ENCODE data around the gene ASB10.

Gene ASB10

GRCh38 chr7:151129117-151129959 is 57.7 kb downstream of the ASB10 start:
- DNase-seq: no peak
- no peak for TF ChIP-seq POLR2A (IDR thresholded peaks at IDR 0.05; ENCODE audit: low read length)
- no peak for TF ChIP-seq GATA1 (IDR thresholded peaks at IDR 0.05; ENCODE audit: low read depth, low read length)

GRCh38 chr7:151128716-151129115 is 58.3 kb downstream of the ASB10 start:
- no peak for TF ChIP-seq GATA1 (IDR thresholded peaks at IDR 0.05; ENCODE audit: low read depth, low read length)
- TF ChIP-seq POLR2A (IDR thresholded peaks at IDR 0.05; ENCODE audit: low read length): no peak
- no peak for DNase-seq

- no peak for TF ChIP-seq GATA1 (IDR thresholded peaks at IDR 0.05; ENCODE audit: low read depth, low read length)
- no peak for TF ChIP-seq POLR2A (IDR thresholded peaks at IDR 0.05; ENCODE audit: low read length)
- DNase-seq: no peak
Measured at GRCh38 chr7:151128144-151128543, 58.9 kb downstream of the ASB10 start.

DNA sequence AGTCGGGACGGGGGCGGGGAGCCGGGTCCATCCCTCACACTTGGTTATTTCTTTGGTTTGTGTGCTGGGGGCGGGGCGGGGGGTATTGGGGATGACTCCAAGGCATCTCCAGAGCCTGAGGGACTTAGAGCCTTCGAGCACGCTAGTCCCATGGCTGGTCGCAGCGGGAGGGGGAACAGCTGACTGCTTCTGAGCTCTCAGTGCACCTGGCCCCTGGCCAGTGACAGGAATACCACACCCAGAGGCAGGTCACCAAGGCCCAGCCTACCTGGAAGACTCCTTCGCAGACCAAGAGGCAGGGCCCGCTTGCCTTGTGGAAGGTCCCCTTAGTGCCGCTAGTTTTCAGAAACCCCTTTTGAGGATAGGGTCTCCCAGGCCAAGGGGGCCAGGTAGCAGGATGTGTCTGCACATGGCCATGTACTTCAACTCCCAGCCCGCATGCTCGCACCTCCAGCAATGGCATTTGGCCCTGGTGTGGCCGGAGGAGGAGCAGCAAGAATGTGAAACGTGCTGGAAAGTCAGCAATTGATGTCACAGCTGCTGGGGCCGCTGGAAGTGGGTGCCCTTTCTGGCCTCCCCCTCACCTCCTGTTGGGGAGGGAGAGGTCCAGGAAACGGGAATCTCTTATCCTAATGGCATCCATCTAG is 60.4 kb downstream of the ASB10 start:
- TF ChIP-seq POLR2A (IDR thresholded peaks at IDR 0.05; ENCODE audit: low read length): no peak
- no peak for TF ChIP-seq GATA1 (IDR thresholded peaks at IDR 0.05; ENCODE audit: low read depth, low read length)
- DNase-seq: no peak

DNA sequence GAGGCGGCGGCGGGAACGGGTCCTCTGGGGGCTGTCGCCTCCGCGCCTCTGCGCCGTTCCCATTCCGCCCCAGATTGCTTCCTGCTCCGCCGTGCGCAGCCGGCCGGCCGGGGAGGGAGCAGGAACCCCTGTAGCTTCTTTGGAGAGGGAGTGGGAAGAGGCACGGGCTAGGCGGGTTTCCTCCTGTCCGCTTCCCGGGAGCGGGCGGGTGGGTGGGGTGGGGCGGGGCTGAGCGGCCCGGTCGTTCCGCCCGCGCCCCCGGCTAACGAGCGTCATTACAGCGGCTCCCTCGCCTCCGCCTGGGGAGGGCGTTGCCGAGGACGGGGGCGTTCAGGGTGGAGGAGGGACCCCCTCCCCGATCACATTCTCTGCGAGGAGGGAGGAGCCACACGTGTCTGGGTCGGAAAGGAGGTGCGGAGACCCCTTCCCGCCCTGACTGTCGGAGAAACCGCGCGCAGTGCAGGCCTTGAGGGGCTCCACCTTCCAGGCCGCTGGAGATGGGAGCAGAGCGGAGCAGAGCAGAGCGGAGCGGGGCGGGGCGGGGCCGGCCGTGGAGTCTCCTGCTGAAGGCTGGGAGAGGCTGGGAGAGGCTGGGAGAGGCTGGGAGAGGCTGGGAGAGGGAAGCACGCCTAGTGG is 61.1 kb downstream of the ASB10 start:
- TF ChIP-seq GATA1 (IDR thresholded peaks at IDR 0.05; ENCODE audit: low read depth, low read length) (no peak), POLR2A (IDR thresholded peaks at IDR 0.05; ENCODE audit: low read length) (no peak)
- no peak for DNase-seq

Measured in erythroblast (primary cell).